Natural killer cell (primary cell): Measurements from ENCODE around the gene RASAL3. TPM values are rescaled to one million over a fixed set of nuclear protein-coding genes. Genes with fewer than 3 reads are reported as not detected.

Source experiments
- ATAC-seq, 3 donors: fragments of 150-1000 bp in 2 of 3; fragments of 200-7000 bp in 1 of 3; cut with Tn5 transposase; 1 replicate in 1 of 3; 2 replicates in 2 of 3; pipeline ENCODE4 v1.10.0; 2021; ENCODE audit warnings: mild to moderate bottlenecking in 2 of 3, moderate library complexity in 2 of 3
- DNase-seq, 2 donors: peaks; one replicate each; pipeline versions ENCODE4 v3.0.0 to v3.0.0-alpha.2; 2013 to 2021; ENCODE audit warnings: mixed read lengths in 1 of 2
- H3K27ac ChIP-seq: one replicate; pipeline ENCODE4 v1.5.1; 2013; ENCODE audit warnings: mild to moderate bottlenecking, low read length
- H3K27me3 ChIP-seq: one replicate; pipeline ENCODE4 v1.6.1; 2013; ENCODE audit warnings: low read length; ENCODE audit not compliant: control insufficient read depth, insufficient read depth
- H3K36me3 ChIP-seq: one replicate; pipeline ENCODE4 v1.6.1; 2013; ENCODE audit warnings: low read length; ENCODE audit not compliant: control insufficient read depth, insufficient read depth
- H3K4me1 ChIP-seq: one replicate; pipeline ENCODE4 v1.6.1; 2013; ENCODE audit warnings: low read length; ENCODE audit not compliant: control insufficient read depth, insufficient read depth
- H3K4me3 ChIP-seq: one replicate; pipeline ENCODE4 v1.5.1; 2013; ENCODE audit warnings: low read length
- H3K9me3 ChIP-seq: one replicate; pipeline ENCODE4 v1.6.1; 2013; ENCODE audit warnings: low read length; ENCODE audit not compliant: control insufficient read depth, insufficient read depth
- H3K27ac Mint-ChIP-seq, 2 donors: one replicate each; pipeline ENCODE4 v1.8.0; 2022; ENCODE audit warnings: mild to moderate bottlenecking in 2 of 2, mixed read lengths in 2 of 2, moderate library complexity in 1 of 2
- H3K27me3 Mint-ChIP-seq, 2 donors: one replicate each; pipeline ENCODE4 v1.8.0; 2022; ENCODE audit warnings: low read depth in 2 of 2, mixed read lengths in 2 of 2
- H3K36me3 Mint-ChIP-seq: one replicate; pipeline ENCODE4 v1.8.0; 2022; ENCODE audit warnings: mixed read lengths
- H3K4me1 Mint-ChIP-seq, 2 donors: one replicate each; pipeline ENCODE4 v1.8.0; 2022; ENCODE audit warnings: mixed read lengths in 2 of 2
- H3K4me3 Mint-ChIP-seq: one replicate; pipeline ENCODE4 v1.8.0; 2022; ENCODE audit warnings: mild to moderate bottlenecking, moderate library complexity, mixed read lengths
- H3K9me3 Mint-ChIP-seq, 2 donors: one replicate each; pipeline ENCODE4 v1.8.0; 2022; ENCODE audit warnings: mixed read lengths in 2 of 2
- WGBS: methylation state at CpG from one replicate; pipeline ENCODE4 v1.1.7; 2013; ENCODE audit warnings: missing lambda C conversion rate; ENCODE audit not compliant: insufficient coverage; 5-methylcytosine and 5-hydroxymethylcytosine counted together
- intact Hi-C: fragments of 100-400 bp; cut with micrococcal nuclease; formaldehyde crosslinking; loops from one replicate; pipeline ENCODE4 v1.14.2; 2022
- total RNA-seq, 4 donors: library from RNA; stranded (reverse); fragments of 120-200 nt in 1 of 4; gene quantifications; one replicate each; pipeline versions ENCODE4 v1.2.3 to v1.2.4, GENCODE V29; 2013 to 2022
- TF ChIP-seq, protein P1 (sequence below): fragments of 200-600 bp; IDR thresholded peaks from one replicate; pipeline ENCODE4 v1.8.0; 2022; ENCODE audit warnings: antibody characterized with exemption

The RASAL3 gene
- total RNA-seq, 3 donors from 2014 or later (not counting 1 experiment from before 2014, with no cell fraction given) = 217 to 283 (median 224) TPM

DNA sequence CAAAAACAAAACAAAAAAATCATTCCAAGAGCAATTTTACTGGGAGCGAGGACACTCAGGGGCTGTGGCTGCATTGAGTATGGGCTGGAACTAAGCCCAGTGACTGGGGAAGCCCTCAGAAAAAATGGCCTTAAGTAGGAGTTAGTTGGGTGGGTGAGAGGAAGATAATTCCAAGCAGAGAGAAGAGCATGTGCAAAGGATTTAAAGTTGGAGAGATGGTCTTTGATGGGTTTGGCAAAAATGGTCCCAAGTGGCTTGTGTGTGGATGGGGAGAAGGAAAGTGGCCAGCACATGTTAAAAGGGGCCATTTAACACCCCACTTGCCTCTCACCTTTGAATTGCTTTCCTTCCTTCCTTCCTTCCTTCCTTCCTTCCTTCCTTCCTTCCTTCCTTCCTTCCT lies 37.3 kb upstream of the RASAL3 start:
- Mint-ChIP-seq H3K4me1 (peaks cover 0 to 8% of the 10 kb centered on the region in 2 donors), H3K9me3 (no peaks in the 10 kb centered on the region), H3K27me3 (peaks cover 0 to 8% of the 10 kb centered on the region in 2 donors), H3K4me3 (no peak overlapping the region), H3K36me3 (no peaks in the 10 kb centered on the region), H3K27ac (no peak overlapping the region)
- no peaks in the 10 kb centered on the region for H3K36me3 ChIP-seq
- no peaks in the 10 kb centered on the region for H3K9me3 ChIP-seq
- WGBS = 93% methylated on average over 1 of the region's 1 CpG
- TF ChIP-seq, protein P1, sequence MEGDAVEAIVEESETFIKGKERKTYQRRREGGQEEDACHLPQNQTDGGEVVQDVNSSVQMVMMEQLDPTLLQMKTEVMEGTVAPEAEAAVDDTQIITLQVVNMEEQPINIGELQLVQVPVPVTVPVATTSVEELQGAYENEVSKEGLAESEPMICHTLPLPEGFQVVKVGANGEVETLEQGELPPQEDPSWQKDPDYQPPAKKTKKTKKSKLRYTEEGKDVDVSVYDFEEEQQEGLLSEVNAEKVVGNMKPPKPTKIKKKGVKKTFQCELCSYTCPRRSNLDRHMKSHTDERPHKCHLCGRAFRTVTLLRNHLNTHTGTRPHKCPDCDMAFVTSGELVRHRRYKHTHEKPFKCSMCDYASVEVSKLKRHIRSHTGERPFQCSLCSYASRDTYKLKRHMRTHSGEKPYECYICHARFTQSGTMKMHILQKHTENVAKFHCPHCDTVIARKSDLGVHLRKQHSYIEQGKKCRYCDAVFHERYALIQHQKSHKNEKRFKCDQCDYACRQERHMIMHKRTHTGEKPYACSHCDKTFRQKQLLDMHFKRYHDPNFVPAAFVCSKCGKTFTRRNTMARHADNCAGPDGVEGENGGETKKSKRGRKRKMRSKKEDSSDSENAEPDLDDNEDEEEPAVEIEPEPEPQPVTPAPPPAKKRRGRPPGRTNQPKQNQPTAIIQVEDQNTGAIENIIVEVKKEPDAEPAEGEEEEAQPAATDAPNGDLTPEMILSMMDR = no peak
- no peaks in the 10 kb centered on the region for H3K4me1 ChIP-seq
- ATAC-seq = no peak
- H3K27me3 ChIP-seq = no peaks in the 10 kb centered on the region
- DNase-seq = no peak
- no peak overlapping the region for H3K27ac ChIP-seq
- intact Hi-C loops = no loop called here
- no peak overlapping the region for H3K4me3 ChIP-seq

DNA sequence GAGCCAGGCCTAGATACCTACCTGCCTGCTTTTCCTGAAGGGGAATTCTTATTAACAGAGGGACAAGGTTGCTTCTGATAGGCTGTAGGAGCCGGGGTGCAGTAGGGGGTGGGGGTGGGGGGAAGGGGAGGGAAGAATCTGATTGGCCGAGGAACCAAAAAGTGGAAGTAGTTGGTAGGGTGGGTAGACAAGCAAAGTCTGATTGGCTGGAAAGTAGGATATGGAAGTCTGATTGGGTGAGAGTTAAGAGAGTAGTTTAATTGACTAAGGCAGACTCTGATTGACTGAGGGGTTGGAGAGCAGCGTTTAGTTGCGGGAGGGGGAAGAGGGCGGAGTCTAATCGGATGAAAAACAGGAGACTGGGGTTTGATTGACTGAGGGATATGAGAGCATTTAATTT lies 34.6 kb upstream of the RASAL3 start:
- intact Hi-C loops = no loop called here
- H3K27ac Mint-ChIP-seq = no peak overlapping the region

DNA sequence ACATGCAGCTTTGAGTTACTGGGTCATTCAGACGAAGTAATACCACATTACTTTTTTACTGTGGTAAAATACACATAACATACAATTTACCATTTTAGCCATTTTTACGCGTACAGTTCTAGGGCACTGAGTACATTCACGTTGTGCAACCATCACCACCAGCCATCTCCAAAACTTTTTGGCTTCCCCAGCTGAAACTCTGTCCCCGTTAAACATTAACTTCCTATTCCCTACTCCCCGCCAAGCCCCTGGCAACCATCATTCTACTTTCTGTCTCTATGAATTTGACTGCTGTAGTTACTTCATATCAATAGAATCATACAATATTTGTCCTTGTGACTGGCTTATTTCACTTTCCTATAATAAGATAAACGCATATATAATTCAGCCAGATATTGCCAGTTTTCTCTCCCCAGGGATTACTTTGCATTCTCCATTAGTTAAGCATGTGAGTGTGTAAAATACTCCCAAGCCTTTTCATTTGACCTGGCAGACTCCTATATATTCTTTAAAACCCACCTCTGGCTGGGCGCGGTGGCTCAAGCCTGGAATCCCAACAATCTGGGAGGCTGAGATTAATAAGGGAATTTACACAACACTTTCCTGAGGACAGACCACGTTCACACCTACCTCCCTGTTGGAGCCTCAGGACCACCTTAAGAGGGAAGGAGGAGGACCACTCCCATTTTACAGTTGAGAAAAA lies 34.0 kb upstream of the RASAL3 start:
- intact Hi-C loops = no loop called here
- H3K27ac ChIP-seq = no peak overlapping the region
- TF ChIP-seq, protein P1 = no peak
- H3K27me3 ChIP-seq = no peaks in the 10 kb centered on the region
- WGBS = 86% methylated on average over 7 of the region's 10 CpGs
- ATAC-seq (no peak), DNase-seq (no peak)
- Mint-ChIP-seq H3K9me3 (no peaks in the 10 kb centered on the region), H3K4me1 (peaks cover 0 to 4% of the 10 kb centered on the region in 2 donors), H3K27ac (no peak overlapping the region), H3K4me3 (no peak overlapping the region), H3K27me3 (peaks cover 0 to 6% of the 10 kb centered on the region in 2 donors), H3K36me3 (no peaks in the 10 kb centered on the region)
- no peaks in the 10 kb centered on the region for H3K9me3 ChIP-seq
- no peak overlapping the region for H3K4me3 ChIP-seq
- H3K36me3 ChIP-seq = no peaks in the 10 kb centered on the region
- H3K4me1 ChIP-seq = no peaks in the 10 kb centered on the region

More for the DNA sequence above, 34.6 kb upstream of the RASAL3 start:
- no peaks in the 10 kb centered on the region for H3K36me3 Mint-ChIP-seq
- no peaks in the 10 kb centered on the region for H3K9me3 ChIP-seq
- H3K27me3 Mint-ChIP-seq = peaks cover 0 to 6% of the 10 kb centered on the region in 2 donors
- H3K4me1 ChIP-seq = no peaks in the 10 kb centered on the region
- H3K4me3 ChIP-seq = no peak overlapping the region
- no peaks in the 10 kb centered on the region for H3K9me3 Mint-ChIP-seq
- no peak for ATAC-seq
- TF ChIP-seq, protein P1 = no peak
- H3K4me1 Mint-ChIP-seq = peaks cover 0 to 4% of the 10 kb centered on the region in 2 donors
- 78% methylated on average over 6 of the region's 6 CpGs for WGBS
- H3K36me3 ChIP-seq = no peaks in the 10 kb centered on the region
- H3K27me3 ChIP-seq = no peaks in the 10 kb centered on the region
- no peak for DNase-seq
- H3K4me3 Mint-ChIP-seq = no peak overlapping the region
- no peak overlapping the region for H3K27ac ChIP-seq

DNA sequence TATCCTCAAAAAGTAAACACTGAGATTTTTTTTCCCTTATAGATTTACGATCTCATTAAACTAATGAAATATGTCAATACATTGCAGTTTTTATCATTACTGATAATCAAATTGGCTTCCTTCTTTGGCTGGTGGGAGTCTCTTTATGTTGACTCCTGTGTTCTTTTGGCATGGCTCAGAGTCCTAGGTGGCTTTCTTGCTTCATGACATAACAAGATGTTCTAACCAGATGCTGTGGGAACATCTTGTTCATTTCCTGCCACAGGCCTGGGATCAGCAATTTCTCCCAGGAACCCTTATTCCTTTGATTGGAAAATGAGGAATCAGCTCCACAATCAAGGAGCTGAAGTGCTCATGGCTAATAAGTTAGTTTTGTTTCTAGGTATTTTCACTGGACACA lies 30.8 kb upstream of the RASAL3 start:
- WGBS = no CpG with 5 or more reads among the region's 1 CpG
- Histone ChIP-seq H3K4me1 (no peaks in the 10 kb centered on the region), H3K27ac (no peak overlapping the region), H3K36me3 (no peaks in the 10 kb centered on the region), H3K9me3 (no peaks in the 10 kb centered on the region), H3K4me3 (no peak overlapping the region), H3K27me3 (no peaks in the 10 kb centered on the region)
- no peaks in the 10 kb centered on the region for H3K36me3 Mint-ChIP-seq
- no peaks in the 10 kb centered on the region for H3K9me3 Mint-ChIP-seq
- intact Hi-C loops = no loop called here
- no peak overlapping the region for H3K27ac Mint-ChIP-seq
- H3K27me3 Mint-ChIP-seq = peaks cover 3 to 5% of the 10 kb centered on the region in 2 donors
- TF ChIP-seq, protein P1 = no peak
- no peak for ATAC-seq
- DNase-seq = no peak
- no peak overlapping the region for H3K4me3 Mint-ChIP-seq
- peaks cover 0 to 4% of the 10 kb centered on the region in 2 donors for H3K4me1 Mint-ChIP-seq
